Measurements from ENCODE around the gene NEDD8. TPM values are rescaled to one million over a fixed set of nuclear protein-coding genes. Genes with fewer than 3 reads are reported as not detected.
A peak's percentile ranks its signal among the peaks of the same experiment; 100 is the strongest.

Gene NEDD8
- total RNA-seq, 2 donors from 2014 or later = 126 to 150 TPM

- DNase-seq = peak; percentile 29
- H3K4me3 ChIP-seq = no peak overlapping the region
- no peaks in the 10 kb centered on the region for H3K36me3 ChIP-seq
- H3K9me3 ChIP-seq = no peaks in the 10 kb centered on the region
- intact Hi-C loops (cut with DNase I) = no loop called here
- H3K9ac ChIP-seq (ENCODE audit: low read depth in 2 of 2, low read length in 2 of 2) = no peak overlapping the region
- H3K27ac ChIP-seq = peak overlapping the region; percentile 52
- TF ChIP-seq CTCF (IDR thresholded peaks at IDR 0.05) = no peak
- H3K27me3 ChIP-seq = no peaks in the 10 kb centered on the region
- no peaks in the 10 kb centered on the region for H3K4me1 ChIP-seq
Measured at GRCh38 chr14:24277606-24278321, 45.6 kb upstream of the NEDD8 start.

GRCh38 chr14:24277071-24277470, 44.9 kb upstream of the NEDD8 start:
- no peak overlapping the region for H3K9ac ChIP-seq (ENCODE audit: low read depth in 2 of 2, low read length in 2 of 2)
- no peaks in the 10 kb centered on the region for H3K4me1 ChIP-seq

GRCh38 chr14:24274101-24274543, 42.0 kb upstream of the NEDD8 start:
- no peaks in the 10 kb centered on the region for H3K36me3 ChIP-seq
- TF ChIP-seq CTCF (IDR thresholded peaks at IDR 0.05) = no peak
- H3K4me1 ChIP-seq = no peaks in the 10 kb centered on the region
- DNase-seq = no peak
- H3K27ac ChIP-seq = no peak overlapping the region
- no peaks in the 10 kb centered on the region for H3K27me3 ChIP-seq
- no peak overlapping the region for H3K4me3 ChIP-seq
- no peak overlapping the region for H3K9ac ChIP-seq (ENCODE audit: low read depth in 2 of 2, low read length in 2 of 2)
- intact Hi-C loops (cut with DNase I) = no loop called here
- no peaks in the 10 kb centered on the region for H3K9me3 ChIP-seq

More at GRCh38 chr14:24277071-24277470, 44.9 kb upstream of the NEDD8 start:
- Histone ChIP-seq H3K36me3 (no peaks in the 10 kb centered on the region), H3K4me3 (no peak overlapping the region), H3K27ac (peak overlapping the region; percentile 52), H3K9me3 (no peaks in the 10 kb centered on the region), H3K27me3 (no peaks in the 10 kb centered on the region)
- intact Hi-C loops (cut with DNase I) = no loop called here
- DNase-seq = no peak
- TF ChIP-seq CTCF (IDR thresholded peaks at IDR 0.05) = no peak

- Histone ChIP-seq H3K4me1 (no peaks in the 10 kb centered on the region), H3K9me3 (no peaks in the 10 kb centered on the region), H3K4me3 (no peak overlapping the region), H3K27ac (no peak overlapping the region), H3K9ac (ENCODE audit: low read depth in 2 of 2, low read length in 2 of 2) (no peak overlapping the region), H3K36me3 (no peaks in the 10 kb centered on the region), H3K27me3 (no peaks in the 10 kb centered on the region)
- DNase-seq = no peak
- intact Hi-C loops (cut with DNase I) = no loop called here
- TF ChIP-seq CTCF (IDR thresholded peaks at IDR 0.05) = no peak
Measured at GRCh38 chr14:24273422-24273998, 41.3 kb upstream of the NEDD8 start.

GRCh38 chr14:24272467-24272866, 40.3 kb upstream of the NEDD8 start:
- Histone ChIP-seq H3K36me3 (no peaks in the 10 kb centered on the region), H3K27ac (no peak overlapping the region), H3K4me1 (no peaks in the 10 kb centered on the region), H3K9me3 (no peaks in the 10 kb centered on the region), H3K9ac (ENCODE audit: low read depth in 2 of 2, low read length in 2 of 2) (no peak overlapping the region), H3K4me3 (no peak overlapping the region), H3K27me3 (no peaks in the 10 kb centered on the region)
- intact Hi-C loops (cut with DNase I) = no loop called here
- TF ChIP-seq CTCF (IDR thresholded peaks at IDR 0.05) = no peak
- no peak for DNase-seq
